Ectodermal cell (in vitro differentiated cells): ENCODE results near the gene PCCA.
"Not testable (repeated sequence)": the region's sequence is repeated elsewhere in the genome, so short reads cannot be mapped to it uniquely, and the experiment has no call there.

ENCODE experiments used
- H3K27ac ChIP-seq: 2 replicates; pipeline ENCODE4 v1.7.0; 2013; ENCODE audit warnings: mild to moderate bottlenecking, low read depth, low read length; ENCODE audit not compliant: insufficient read depth, poor library complexity, severe bottlenecking
- H3K27me3 ChIP-seq: 2 replicates; pipeline ENCODE4 v1.7.0; 2013; ENCODE audit warnings: mild to moderate bottlenecking, low read length; ENCODE audit not compliant: insufficient read depth, control insufficient read depth, poor library complexity, severe bottlenecking
- H3K36me3 ChIP-seq: one replicate; pipeline ENCODE4 v1.7.0; 2013; ENCODE audit warnings: low read length; ENCODE audit not compliant: control insufficient read depth, insufficient read depth
- H3K4me1 ChIP-seq: one replicate; pipeline ENCODE4 v1.7.0; 2013; ENCODE audit warnings: low read length; ENCODE audit not compliant: control insufficient read depth, insufficient read depth
- H3K4me3 ChIP-seq: 2 replicates; pipeline ENCODE4 v1.7.0; 2013; ENCODE audit warnings: low read depth, low read length, control low read depth; ENCODE audit not compliant: insufficient read depth
- H3K9me3 ChIP-seq: 2 replicates; pipeline ENCODE4 v1.7.0; 2013; ENCODE audit warnings: mild to moderate bottlenecking, low read length, moderate library complexity; ENCODE audit not compliant: control insufficient read depth
- WGBS, 2 experiments: methylation state at CpG; one replicate each; pipeline ENCODE4 v1.1.7; 2013; ENCODE audit warnings: missing lambda C conversion rate in 2 of 2; 5-methylcytosine and 5-hydroxymethylcytosine counted together

The PCCA gene

DNA sequence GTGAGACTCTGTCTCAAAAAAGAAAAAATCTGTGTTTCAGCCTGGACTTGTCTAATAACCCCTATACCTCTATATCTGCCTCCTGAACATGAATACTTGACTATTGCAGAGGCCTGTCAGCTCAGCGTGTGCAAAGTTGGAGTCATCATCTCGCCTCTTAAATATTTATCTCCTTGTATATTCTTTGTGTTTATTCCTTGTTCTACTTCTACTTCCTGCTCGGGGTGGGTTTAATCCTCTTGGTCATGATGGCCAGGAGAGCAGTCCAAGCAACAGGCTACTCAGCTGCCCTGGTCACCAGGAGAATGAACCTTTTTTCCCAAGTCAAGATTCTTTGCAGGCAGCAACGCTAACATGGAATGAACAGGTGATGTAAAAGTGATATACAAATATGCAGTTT is 119.1 kb downstream of the PCCA start:
- no peaks in the 10 kb centered on the region for H3K27me3 ChIP-seq
- no peaks in the 10 kb centered on the region for H3K9me3 ChIP-seq
- 95 to 100% methylated on average over 3 to 4 of the region's 4 CpGs for WGBS, 2 experiments
- no peak overlapping the region for H3K4me3 ChIP-seq
- no peaks in the 10 kb centered on the region for H3K4me1 ChIP-seq
- H3K27ac ChIP-seq, result no peak overlapping the region
- H3K36me3 ChIP-seq, result no peaks in the 10 kb centered on the region

DNA sequence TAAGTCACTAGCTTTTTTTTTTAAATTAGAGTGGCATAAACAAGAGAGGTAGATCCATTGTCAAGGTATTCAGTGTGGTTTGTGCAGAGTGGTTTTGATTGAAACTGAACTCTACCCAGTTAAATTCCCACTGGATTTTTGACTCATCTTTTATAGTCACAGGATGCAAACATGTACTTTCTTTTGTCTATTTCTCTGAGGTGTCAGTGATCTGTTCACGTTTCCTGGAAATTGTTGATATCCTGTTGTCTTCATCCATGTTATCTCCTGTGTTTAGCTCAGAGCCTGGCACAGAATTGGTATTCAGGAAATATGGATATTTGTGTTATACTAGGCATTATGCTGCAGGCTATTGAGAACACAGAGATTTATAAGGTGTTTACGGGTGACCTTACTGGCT is 119.7 kb downstream of the PCCA start:
- H3K9me3 ChIP-seq, result no peaks in the 10 kb centered on the region
- no peak overlapping the region for H3K27ac ChIP-seq
- H3K4me1 ChIP-seq, result no peaks in the 10 kb centered on the region
- H3K36me3 ChIP-seq, result no peaks in the 10 kb centered on the region
- no peak overlapping the region for H3K4me3 ChIP-seq
- no peaks in the 10 kb centered on the region for H3K27me3 ChIP-seq
- 96 to 98% methylated on average over 2 of the region's 2 CpGs for WGBS, 2 experiments

DNA sequence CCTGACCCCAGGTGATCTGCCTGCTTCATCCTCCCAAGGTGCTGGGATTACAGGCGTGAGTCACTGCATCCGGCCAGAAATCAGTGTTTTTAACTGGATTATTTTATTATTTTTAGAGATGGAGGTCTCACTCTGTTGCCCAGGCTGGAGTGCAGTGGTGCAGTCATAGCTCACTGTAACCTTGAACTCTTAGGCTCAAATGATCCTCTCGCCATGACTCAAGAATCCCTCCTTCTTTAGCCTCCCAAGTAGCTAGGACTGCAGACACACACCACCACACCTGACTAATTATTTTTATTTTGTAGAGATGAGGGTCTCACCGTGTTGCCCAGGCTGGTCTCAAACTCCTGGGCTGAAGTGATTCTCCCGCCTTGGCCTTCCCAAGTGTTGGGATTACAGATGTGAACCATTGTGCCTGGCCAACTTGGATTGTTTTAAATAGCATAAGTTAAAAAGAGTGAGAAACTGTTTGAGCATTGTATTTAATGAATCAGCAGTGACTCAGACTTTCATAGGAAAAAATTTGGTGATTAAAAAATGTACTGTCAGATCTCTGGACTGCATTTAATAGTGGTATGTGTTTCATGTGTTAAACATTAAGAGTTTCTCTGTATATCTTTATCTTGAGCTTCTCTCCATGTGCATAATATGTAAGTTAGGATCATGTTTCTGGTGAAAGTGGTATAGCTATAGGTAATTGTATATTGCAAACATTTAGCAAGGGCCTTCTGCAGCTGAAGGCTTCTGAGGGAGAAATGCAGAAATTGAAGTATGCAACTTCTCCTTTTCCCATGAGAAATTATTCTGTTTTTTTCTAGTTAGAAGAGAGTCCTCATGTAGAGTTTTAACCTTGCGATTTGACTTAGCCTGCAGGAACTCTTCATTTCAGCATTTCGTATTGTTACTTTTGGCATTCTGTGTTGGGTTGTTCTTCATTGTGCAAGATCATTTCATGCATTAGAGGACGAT is 121.2 kb downstream of the PCCA start:
- no peak overlapping the region for H3K4me3 ChIP-seq
- H3K36me3 ChIP-seq, result no peaks in the 10 kb centered on the region
- no peak overlapping the region for H3K27ac ChIP-seq
- 84 to 93% methylated on average over 8 of the region's 8 CpGs for WGBS, 2 experiments
- no peaks in the 10 kb centered on the region for H3K4me1 ChIP-seq
- no peaks in the 10 kb centered on the region for H3K9me3 ChIP-seq
- no peaks in the 10 kb centered on the region for H3K27me3 ChIP-seq

DNA sequence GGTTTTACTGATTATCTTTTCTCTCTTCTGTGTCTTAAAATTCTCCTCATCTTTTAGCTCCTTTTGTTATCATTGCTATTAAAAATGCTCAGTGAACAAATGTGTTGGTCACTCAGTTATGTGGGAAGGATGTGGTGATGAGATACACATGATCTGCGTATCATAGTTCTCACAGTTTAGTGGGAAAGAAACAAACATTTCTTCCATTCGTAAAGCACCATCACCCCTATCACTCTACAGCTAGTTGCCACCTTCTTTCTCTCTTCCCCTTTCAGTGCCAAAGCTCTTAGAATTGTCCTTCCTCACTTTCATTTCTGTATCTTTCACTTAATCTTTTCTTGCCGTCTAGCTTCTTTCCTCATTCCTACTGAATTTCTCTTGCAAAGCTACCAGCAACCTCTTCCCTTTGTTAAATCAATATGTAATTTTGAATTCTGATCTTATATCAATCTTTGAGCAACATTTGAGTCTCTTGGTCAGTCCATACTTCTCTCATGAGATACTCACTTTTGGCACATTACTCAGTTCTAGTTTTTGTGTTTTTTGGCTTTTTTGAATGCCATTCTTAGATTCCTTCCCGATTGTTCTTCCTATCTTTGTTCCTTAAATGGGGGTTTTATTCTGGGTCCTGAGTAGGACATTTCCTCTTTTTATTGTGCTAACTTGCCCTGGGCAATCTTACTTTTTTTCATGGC is 122.3 kb downstream of the PCCA start:
- Histone ChIP-seq H3K4me3 (no peak overlapping the region), H3K27me3 (no peaks in the 10 kb centered on the region), H3K4me1 (no peaks in the 10 kb centered on the region), H3K27ac (no peak overlapping the region), H3K9me3 (no peaks in the 10 kb centered on the region), H3K36me3 (no peaks in the 10 kb centered on the region)
- 93 to 99% methylated on average over 4 of the region's 4 CpGs for WGBS, 2 experiments

DNA sequence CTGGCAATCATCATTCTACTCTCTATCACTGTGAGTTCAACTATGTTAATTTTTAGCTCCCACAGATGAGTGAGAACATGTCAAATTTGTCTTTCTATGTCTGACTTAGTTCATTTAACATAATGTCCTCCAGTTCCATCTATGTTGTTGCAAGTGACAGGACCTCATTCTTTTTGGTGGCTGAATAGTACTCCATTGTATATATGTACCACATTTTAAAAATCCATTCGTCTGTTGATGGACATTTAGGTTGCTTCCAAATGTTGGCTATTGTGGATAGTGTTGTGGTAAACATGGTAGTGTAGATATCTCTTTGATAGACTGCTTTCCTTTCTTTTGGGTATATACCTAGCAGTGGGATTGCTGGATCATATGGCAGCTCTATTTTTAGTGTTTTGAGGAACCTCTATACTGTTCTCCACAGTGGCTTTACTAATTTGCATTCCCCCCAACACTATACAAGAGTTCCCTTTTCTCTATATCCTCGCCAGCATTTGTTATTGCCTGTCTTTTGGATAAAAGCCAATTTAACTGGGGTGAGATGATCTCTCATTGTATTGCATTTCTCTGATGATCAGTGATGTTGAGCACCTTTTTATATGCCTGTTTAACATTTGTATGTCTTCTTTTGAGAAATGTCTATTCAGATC is 124.1 kb downstream of the PCCA start:
- H3K36me3 ChIP-seq, result no peaks in the 10 kb centered on the region
- WGBS, 2 experiments, result 84 to 100% methylated on average over 2 of the region's 2 CpGs

DNA sequence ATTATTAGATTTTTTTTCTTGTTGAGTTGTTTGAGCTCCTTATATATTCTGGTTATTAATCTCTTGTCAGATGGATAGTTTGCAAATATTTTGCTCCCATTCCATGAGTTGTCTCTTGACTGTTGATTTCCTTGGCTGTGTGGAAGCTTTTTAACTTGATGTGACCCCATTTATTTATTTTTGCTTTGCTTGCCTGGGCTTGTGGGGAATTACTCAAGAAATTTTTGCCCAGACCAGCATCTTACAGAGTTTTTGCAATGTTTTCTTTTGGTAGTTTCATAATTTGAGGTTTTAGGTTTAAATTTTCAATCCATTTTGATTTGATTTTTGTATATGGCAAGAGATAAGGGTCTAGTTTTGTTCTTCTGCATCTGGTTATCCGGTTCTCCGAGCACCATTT is 124.7 kb downstream of the PCCA start:
- Histone ChIP-seq H3K36me3 (no peaks in the 10 kb centered on the region), H3K27me3 (no peaks in the 10 kb centered on the region), H3K27ac (no peak overlapping the region), H3K4me3 (no peak overlapping the region), H3K4me1 (no peaks in the 10 kb centered on the region), H3K9me3 (no peaks in the 10 kb centered on the region)
- 92 to 98% methylated on average over 2 of the region's 2 CpGs for WGBS, 2 experiments

More for the DNA sequence above, 124.1 kb downstream of the PCCA start:
- no peak overlapping the region for H3K27ac ChIP-seq
- no peaks in the 10 kb centered on the region for H3K9me3 ChIP-seq
- no peak overlapping the region for H3K4me3 ChIP-seq
- no peaks in the 10 kb centered on the region for H3K4me1 ChIP-seq
- H3K27me3 ChIP-seq, result no peaks in the 10 kb centered on the region

DNA sequence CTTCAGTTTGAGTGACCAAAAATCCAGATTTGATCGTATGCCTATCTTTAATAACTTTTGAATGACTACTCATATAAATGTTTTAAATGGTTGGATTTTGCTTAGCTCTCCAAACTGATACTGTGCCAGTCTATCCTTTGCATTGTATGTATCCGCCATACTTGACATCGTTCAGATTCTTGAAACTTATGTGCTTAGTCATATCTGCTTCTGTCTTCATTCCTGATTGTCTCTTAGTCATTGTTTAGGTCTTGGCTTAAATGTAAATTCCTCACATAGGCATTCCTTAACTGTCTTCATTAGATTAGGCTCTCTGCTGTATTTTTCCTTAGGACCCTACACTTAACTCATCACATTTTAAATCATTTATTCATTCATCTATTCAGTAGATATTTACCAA is 126.0 kb downstream of the PCCA start:
- no peaks in the 10 kb centered on the region for H3K4me1 ChIP-seq
- no peak overlapping the region for H3K27ac ChIP-seq
- WGBS, 2 experiments, result 97% methylated on average over 3 of the region's 3 CpGs
- no peaks in the 10 kb centered on the region for H3K27me3 ChIP-seq
- H3K9me3 ChIP-seq, result no peaks in the 10 kb centered on the region
- H3K4me3 ChIP-seq, result no peak overlapping the region
- H3K36me3 ChIP-seq, result no peaks in the 10 kb centered on the region

DNA sequence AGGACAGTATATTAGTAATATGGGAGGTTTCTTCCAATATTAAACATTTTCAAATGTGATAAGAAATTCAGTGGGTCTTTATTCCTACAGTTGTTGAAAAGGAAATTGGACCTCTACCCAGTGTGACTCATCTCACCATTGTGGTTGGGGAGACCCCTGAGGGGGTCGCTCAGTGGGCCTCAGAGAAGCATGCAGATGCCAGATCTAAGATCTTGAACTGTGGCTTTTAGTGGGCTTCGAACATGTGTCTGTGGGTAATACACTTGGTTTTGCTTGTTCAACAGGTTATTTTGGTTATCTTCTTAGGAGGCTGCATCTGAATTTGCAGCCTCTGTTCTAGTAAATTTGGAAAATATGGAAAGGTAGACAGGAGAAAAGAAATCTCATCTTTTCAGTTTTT is 132.3 kb downstream of the PCCA start:
- Histone ChIP-seq H3K9me3 (no peaks in the 10 kb centered on the region), H3K27ac (no peak overlapping the region), H3K36me3 (no peaks in the 10 kb centered on the region), H3K27me3 (no peaks in the 10 kb centered on the region), H3K4me3 (no peak overlapping the region), H3K4me1 (no peaks in the 10 kb centered on the region)
- WGBS, 2 experiments, result 86 to 89% methylated on average over 2 of the region's 2 CpGs

DNA sequence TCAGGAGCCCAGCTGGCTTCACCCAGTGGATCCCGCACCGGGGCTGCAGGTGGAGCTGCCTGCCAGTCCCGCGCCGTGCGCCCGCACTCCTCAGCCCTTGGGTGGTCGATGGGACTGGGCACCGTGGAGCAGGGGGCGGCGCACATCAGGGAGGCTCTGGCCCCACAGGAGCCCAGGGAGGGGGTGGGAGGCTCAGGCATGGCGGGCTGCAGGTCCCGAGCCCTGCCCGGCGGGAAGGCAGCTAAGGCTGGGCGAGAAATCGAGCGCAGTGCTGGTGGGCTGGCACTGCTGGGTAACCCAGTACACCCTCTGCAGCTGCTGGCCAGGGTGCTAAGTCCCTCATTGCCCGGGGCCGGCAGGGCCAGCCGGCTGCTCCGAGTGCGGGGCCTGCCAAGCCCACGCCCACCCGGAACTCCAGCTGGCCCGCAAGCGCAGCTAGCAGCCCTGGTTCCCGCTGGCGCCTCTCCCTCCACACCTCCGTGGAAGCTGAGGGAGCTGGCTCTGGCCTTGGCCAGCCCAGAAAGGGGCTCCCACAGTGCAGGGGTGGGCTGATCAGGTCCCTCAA is 135.2 kb downstream of the PCCA start:
- H3K36me3 ChIP-seq, H3K27me3 ChIP-seq: not testable (repeated sequence)
- WGBS, 2 experiments, result 97 to 98% methylated on average over 30 of the region's 30 CpGs

DNA sequence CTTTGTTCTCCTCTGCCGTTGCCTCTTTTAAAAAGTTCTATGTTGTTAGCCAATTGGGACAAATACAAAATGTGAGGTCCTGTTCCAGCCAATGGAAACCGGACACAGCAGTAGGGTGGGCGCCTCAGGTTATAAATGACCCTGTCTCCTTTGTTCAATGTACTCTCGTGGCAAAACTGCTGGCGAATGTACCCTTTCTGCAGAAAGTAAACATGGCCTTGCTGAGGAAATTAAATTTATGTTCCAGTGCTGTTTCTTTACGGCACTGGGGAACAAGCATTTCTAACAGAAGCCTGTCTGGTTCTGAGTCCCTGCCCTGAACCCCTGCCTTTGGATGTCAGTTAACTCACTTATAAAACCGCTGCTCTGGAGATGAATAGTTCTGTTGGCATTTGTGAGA is 140.7 kb downstream of the PCCA start:
- Histone ChIP-seq H3K9me3 (no peaks in the 10 kb centered on the region), H3K4me1 (peaks cover 4% of the 10 kb centered on the region), H3K4me3 (no peak overlapping the region), H3K36me3 (no peaks in the 10 kb centered on the region), H3K27ac (no peak overlapping the region), H3K27me3 (no peaks in the 10 kb centered on the region)
- WGBS, 2 experiments, result 91 to 93% methylated on average over 7 of the region's 7 CpGs

More for the DNA sequence above, 135.2 kb downstream of the PCCA start:
- H3K27ac ChIP-seq, H3K4me1 ChIP-seq, H3K9me3 ChIP-seq, H3K4me3 ChIP-seq: not testable (repeated sequence)
